Measurements from ENCODE around the gene WNT9A.
"Not testable (repeated sequence)": the region's sequence is repeated elsewhere in the genome, so short reads cannot be mapped to it uniquely, and the experiment has no call there.

WNT9A gene

GRCh38 chr1:227947676-227948492 lies at the start of gene WNT9A:
Gene WNT9A, minus strand, starts transcription at chr1:227947932. Its CDS starts 45 bp downstream, at chr1:227947887.
- Histone ChIP-seq H3K9ac (ENCODE audit: low read length in 5 of 5) (peak within 1 kb of the TSS in 3 of 5 donors; percentile 35 to 51 (median 41)), H3K9me3 (ENCODE audit: control insufficient read depth in 5 of 5, low read length in 5 of 5) (no peaks in the 10 kb centered on the region)

GRCh38 chr1:227996187-227996950 lies 48.6 kb upstream of the WNT9A start:
- Histone ChIP-seq H3K36me3 (ENCODE audit: control insufficient read depth in 5 of 5, insufficient read depth in 5 of 5, low read length in 5 of 5) (no peaks in the 10 kb centered on the region), H3K4me3 (ENCODE audit: low read depth in 1 of 5, low read length in 5 of 5) (no peak overlapping the region), H3K27me3 (ENCODE audit: control insufficient read depth in 5 of 5, insufficient read depth in 4 of 5, low read length in 5 of 5) (peaks cover 0 to 3% (median 2%) of the 10 kb centered on the region in 5 donors), H3K9me3 (ENCODE audit: control insufficient read depth in 5 of 5, low read length in 5 of 5) (peaks cover 9 to 30% (median 12%) of the 10 kb centered on the region in 5 donors), H3K27ac (ENCODE audit: low read depth, low read length) (no peak overlapping the region), H3K4me1 (ENCODE audit: control insufficient read depth in 5 of 5, insufficient read depth in 5 of 5, low read length in 5 of 5) (no peaks in the 10 kb centered on the region), H3K9ac (ENCODE audit: low read length in 5 of 5) (no peak overlapping the region)

More at GRCh38 chr1:227947676-227948492, at the start of gene WNT9A:
- Histone ChIP-seq H3K27me3 (ENCODE audit: control insufficient read depth in 5 of 5, insufficient read depth in 4 of 5, low read length in 5 of 5) (peaks cover 17 to 39% (median 34%) of the 10 kb centered on the region in 5 donors), H3K27ac (ENCODE audit: low read depth, low read length) (peak within 1 kb of the TSS; percentile 30), H3K36me3 (ENCODE audit: control insufficient read depth in 5 of 5, insufficient read depth in 5 of 5, low read length in 5 of 5) (no peaks in the 10 kb centered on the region), H3K4me3 (ENCODE audit: low read depth in 1 of 5, low read length in 5 of 5) (peak within 1 kb of the TSS; percentile 45 to 66 (median 59)), H3K4me1 (ENCODE audit: control insufficient read depth in 5 of 5, insufficient read depth in 5 of 5, low read length in 5 of 5) (peaks cover 0 to 38% (median 25%) of the 10 kb centered on the region in 5 donors)

- Histone ChIP-seq H3K4me3 (ENCODE audit: low read depth in 1 of 5, low read length in 5 of 5) (no peak overlapping the region), H3K4me1 (ENCODE audit: control insufficient read depth in 5 of 5, insufficient read depth in 5 of 5, low read length in 5 of 5) (no peaks in the 10 kb centered on the region), H3K36me3 (ENCODE audit: control insufficient read depth in 5 of 5, insufficient read depth in 5 of 5, low read length in 5 of 5) (no peaks in the 10 kb centered on the region), H3K9me3 (ENCODE audit: control insufficient read depth in 5 of 5, low read length in 5 of 5) (peaks cover 9 to 30% (median 14%) of the 10 kb centered on the region in 5 donors), H3K27me3 (ENCODE audit: control insufficient read depth in 5 of 5, insufficient read depth in 4 of 5, low read length in 5 of 5) (no peaks in the 10 kb centered on the region), H3K27ac (ENCODE audit: low read depth, low read length) (no peak overlapping the region), H3K9ac (ENCODE audit: low read length in 5 of 5) (no peak overlapping the region)
Observed at GRCh38 chr1:227994632-227995300, 47.0 kb upstream of the WNT9A start.

GRCh38 chr1:227987181-227987580 lies 39.4 kb upstream of the WNT9A start:
- Histone ChIP-seq H3K36me3 (ENCODE audit: control insufficient read depth in 5 of 5, insufficient read depth in 5 of 5, low read length in 5 of 5) (no peaks in the 10 kb centered on the region), H3K9ac (ENCODE audit: low read length in 5 of 5) (no peak overlapping the region), H3K4me1 (ENCODE audit: control insufficient read depth in 5 of 5, insufficient read depth in 5 of 5, low read length in 5 of 5) (no peaks in the 10 kb centered on the region), H3K27me3 (ENCODE audit: control insufficient read depth in 5 of 5, insufficient read depth in 4 of 5, low read length in 5 of 5) (no peaks in the 10 kb centered on the region), H3K9me3 (ENCODE audit: control insufficient read depth in 5 of 5, low read length in 5 of 5) (peaks cover 0 to 8% (median 2%) of the 10 kb centered on the region in 5 donors), H3K4me3 (ENCODE audit: low read depth in 1 of 5, low read length in 5 of 5) (no peak overlapping the region), H3K27ac (ENCODE audit: low read depth, low read length) (no peak overlapping the region)

GRCh38 chr1:227975583-227976283 lies 28.0 kb upstream of the WNT9A start:
- H3K9ac ChIP-seq (ENCODE audit: low read length in 5 of 5), result not testable (repeated sequence)

GRCh38 chr1:227973724-227974288 lies 26.1 kb upstream of the WNT9A start:
- not testable (repeated sequence) for H3K27me3 ChIP-seq (ENCODE audit: control insufficient read depth in 5 of 5, insufficient read depth in 4 of 5, low read length in 5 of 5); H3K4me1 ChIP-seq (ENCODE audit: control insufficient read depth in 5 of 5, insufficient read depth in 5 of 5, low read length in 5 of 5); H3K36me3 ChIP-seq (ENCODE audit: control insufficient read depth in 5 of 5, insufficient read depth in 5 of 5, low read length in 5 of 5); H3K27ac ChIP-seq (ENCODE audit: low read depth, low read length); H3K9me3 ChIP-seq (ENCODE audit: control insufficient read depth in 5 of 5, low read length in 5 of 5); H3K4me3 ChIP-seq (ENCODE audit: low read depth in 1 of 5, low read length in 5 of 5); H3K9ac ChIP-seq (ENCODE audit: low read length in 5 of 5)

More at GRCh38 chr1:227975583-227976283, 28.0 kb upstream of the WNT9A start:
- H3K4me3 ChIP-seq (ENCODE audit: low read depth in 1 of 5, low read length in 5 of 5); H3K36me3 ChIP-seq (ENCODE audit: control insufficient read depth in 5 of 5, insufficient read depth in 5 of 5, low read length in 5 of 5); H3K4me1 ChIP-seq (ENCODE audit: control insufficient read depth in 5 of 5, insufficient read depth in 5 of 5, low read length in 5 of 5); H3K9me3 ChIP-seq (ENCODE audit: control insufficient read depth in 5 of 5, low read length in 5 of 5); H3K27ac ChIP-seq (ENCODE audit: low read depth, low read length); H3K27me3 ChIP-seq (ENCODE audit: control insufficient read depth in 5 of 5, insufficient read depth in 4 of 5, low read length in 5 of 5): not testable (repeated sequence)

- H3K4me3 ChIP-seq (ENCODE audit: low read depth in 1 of 5, low read length in 5 of 5); H3K27ac ChIP-seq (ENCODE audit: low read depth, low read length); H3K4me1 ChIP-seq (ENCODE audit: control insufficient read depth in 5 of 5, insufficient read depth in 5 of 5, low read length in 5 of 5); H3K9ac ChIP-seq (ENCODE audit: low read length in 5 of 5); H3K36me3 ChIP-seq (ENCODE audit: control insufficient read depth in 5 of 5, insufficient read depth in 5 of 5, low read length in 5 of 5); H3K27me3 ChIP-seq (ENCODE audit: control insufficient read depth in 5 of 5, insufficient read depth in 4 of 5, low read length in 5 of 5); H3K9me3 ChIP-seq (ENCODE audit: control insufficient read depth in 5 of 5, low read length in 5 of 5): not testable (repeated sequence)
Observed at GRCh38 chr1:227972843-227973374, 25.2 kb upstream of the WNT9A start.

GRCh38 chr1:227972283-227972679 lies 24.5 kb upstream of the WNT9A start:
- not testable (repeated sequence) for H3K27ac ChIP-seq (ENCODE audit: low read depth, low read length); H3K9me3 ChIP-seq (ENCODE audit: control insufficient read depth in 5 of 5, low read length in 5 of 5)

GRCh38 chr1:227971643-227972282 lies 24.0 kb upstream of the WNT9A start:
- not testable (repeated sequence) for H3K36me3 ChIP-seq (ENCODE audit: control insufficient read depth in 5 of 5, insufficient read depth in 5 of 5, low read length in 5 of 5); H3K27ac ChIP-seq (ENCODE audit: low read depth, low read length); H3K4me3 ChIP-seq (ENCODE audit: low read depth in 1 of 5, low read length in 5 of 5); H3K4me1 ChIP-seq (ENCODE audit: control insufficient read depth in 5 of 5, insufficient read depth in 5 of 5, low read length in 5 of 5); H3K27me3 ChIP-seq (ENCODE audit: control insufficient read depth in 5 of 5, insufficient read depth in 4 of 5, low read length in 5 of 5); H3K9me3 ChIP-seq (ENCODE audit: control insufficient read depth in 5 of 5, low read length in 5 of 5); H3K9ac ChIP-seq (ENCODE audit: low read length in 5 of 5)

More at GRCh38 chr1:227972283-227972679, 24.5 kb upstream of the WNT9A start:
- not testable (repeated sequence) for H3K36me3 ChIP-seq (ENCODE audit: control insufficient read depth in 5 of 5, insufficient read depth in 5 of 5, low read length in 5 of 5); H3K9ac ChIP-seq (ENCODE audit: low read length in 5 of 5); H3K4me1 ChIP-seq (ENCODE audit: control insufficient read depth in 5 of 5, insufficient read depth in 5 of 5, low read length in 5 of 5); H3K4me3 ChIP-seq (ENCODE audit: low read depth in 1 of 5, low read length in 5 of 5); H3K27me3 ChIP-seq (ENCODE audit: control insufficient read depth in 5 of 5, insufficient read depth in 4 of 5, low read length in 5 of 5)

All from subcutaneous abdominal adipose tissue (tissue), 5 donors.